ENCODE results near the gene HSD17B2. TPM values are rescaled to one million over a fixed set of nuclear protein-coding genes. Genes with fewer than 3 reads are reported as not detected.

The HSD17B2 gene
- total and polyA plus RNA-seq, 2 of the 4 experiments (the other 2 are of a cell fraction), result 0.12 to 0.18 TPM

- peaks cover 3% of the 10 kb centered on the region; the same call in 1 of the 2 replicates for H3K9me1 ChIP-seq (ENCODE audit: insufficient read depth, low read length)
- peak overlapping the region; percentile 12 to 34; a peak in 3 of 4 replicates for H4K8ac ChIP-seq (ENCODE audit: low read depth in 2 of 2, low read length in 2 of 2)
- H3K4ac ChIP-seq (ENCODE audit: low read depth, low read length), result peak overlapping the region; percentile 45; the same call in 1 of the 2 replicates
- peak overlapping the region; percentile 64; the same call in 1 of the 2 replicates for H2BK20ac ChIP-seq (ENCODE audit: low read depth, low read length)
- peak overlapping the region; percentile 66; the same call in 1 of the 2 replicates for H4K91ac ChIP-seq (ENCODE audit: insufficient read depth, low read depth, low read length)
- DNase-seq (no peak), ATAC-seq (ENCODE audit: low read depth) (no peak)
- intact Hi-C loops (cut with micrococcal nuclease) (loop anchor here (2.0 kb wide), 1 partner anchor 19 kb away; no protein-coding TSS in a partner anchor), dilution Hi-C loops (cut with HindIII; ENCODE audit: low sequenced_read_pairs, unreplicated experiment) (no loop called here), in situ Hi-C loops (cut with MboI; ENCODE audit: low sequenced_read_pairs) (no loop called here)
- no peaks in the 10 kb centered on the region for H4K20me1 ChIP-seq (ENCODE audit: insufficient read depth, low read length)
- POLR2A ChIA-PET (ENCODE audit: unreplicated experiment), result no interaction called here
- peak overlapping the region; percentile 95 for H3K27ac ChIP-seq (ENCODE audit: insufficient read depth, low read length)
- H3K9me3 ChIP-seq (ENCODE audit: control insufficient read depth, insufficient read depth, low read length), result no peaks in the 10 kb centered on the region
- CTCF ChIA-PET, result no interaction called here
- no peaks in the 10 kb centered on the region for H3K27me3 ChIP-seq (ENCODE audit: control insufficient read depth, insufficient read depth, low read length)
- H3K79me1 ChIP-seq (ENCODE audit: low read depth in 1 of 2, low read length in 2 of 2), result no peaks in the 10 kb centered on the region
- no TSS peak for BruUV-seq (replicated peaks)
- no peak overlapping the region for H3K4me3 ChIP-seq (ENCODE audit: insufficient read depth, low read depth, low read length)
- H2AK5ac ChIP-seq (ENCODE audit: low read depth, low read length), result peak overlapping the region; percentile 57
- H3K4me2 ChIP-seq (ENCODE audit: low read depth, low read length), result no peak overlapping the region
- no peak overlapping the region for H3K56ac ChIP-seq (ENCODE audit: extremely low read depth, insufficient read depth, low read length)
- H3K4me1 ChIP-seq (ENCODE audit: control insufficient read depth, insufficient read depth, low read length), result peaks cover 13% of the 10 kb centered on the region
- H4K5ac ChIP-seq (ENCODE audit: low read depth, low read length), result peak overlapping the region; percentile 98
- peak overlapping the region; percentile 79; the same call in 1 of the 2 replicates for H2BK120ac ChIP-seq (ENCODE audit: low read depth, low read length)
- no CpG with 5 or more reads among the region's 5 CpGs for WGBS, 2 experiments (ENCODE audit: extremely low coverage in 2 of 2, insufficient read length in 1 of 2)
- peak overlapping the region; percentile 56 for H2BK5ac ChIP-seq (ENCODE audit: low read depth, low read length, poor library complexity, severe bottlenecking)
- H3K36me3 ChIP-seq (ENCODE audit: control insufficient read depth, insufficient read depth, low read length), result no peaks in the 10 kb centered on the region
- TF ChIP-seq USF2 (IDR thresholded peaks at IDR 0.05; ENCODE audit: low read depth, low read length), result no peak
- no peak for TF ChIP-seq ELK1 (IDR thresholded peaks at IDR 0.05; ENCODE audit: borderline replicate concordance, low read depth, low read length)
- TF ChIP-seq CTCF (conservative IDR thresholded peaks at IDR 0.05; ENCODE audit: low read depth, low read length), result no peak
- TF ChIP-seq RAD21 (IDR thresholded peaks at IDR 0.05; ENCODE audit: low read length), result no peak
- no peak for TF ChIP-seq MXI1 (IDR thresholded peaks at IDR 0.05; ENCODE audit: borderline replicate concordance, low read depth, low read length)
- no peak for TF ChIP-seq CHD1 (IDR thresholded peaks at IDR 0.05; ENCODE audit: low read depth, low read length)
- TF ChIP-seq NFE2L2 (IDR thresholded peaks at IDR 0.05; ENCODE audit: low read depth, low read length), result no peak
- no peak for TF ChIP-seq MAFK (IDR thresholded peaks at IDR 0.05; ENCODE audit: low read depth, low read length)
- TF ChIP-seq RCOR1 (IDR thresholded peaks at IDR 0.05; ENCODE audit: insufficient replicate concordance, low read length), result no peak
- no peak for TF ChIP-seq CEBPB (IDR thresholded peaks at IDR 0.05; ENCODE audit: low read depth, low read length)
- TF ChIP-seq MAZ (IDR thresholded peaks at IDR 0.05; ENCODE audit: borderline replicate concordance, low read depth, low read length), result no peak
- no peak for TF ChIP-seq SMC3 (IDR thresholded peaks at IDR 0.05; ENCODE audit: low read depth, low read length)
- 0 out of 2 replicates have a peak overlapping the region, but pooled peaks have one; percentile 36 for H3K14ac ChIP-seq (replicated peaks; ENCODE audit: low read depth, low read length)
- H2AFZ ChIP-seq (replicated peaks; ENCODE audit: low read length, poor library complexity), result no peak overlapping the region
- peak overlapping the region; percentile 95 for H3K18ac ChIP-seq (ENCODE audit: low read depth, low read length)
- H3K23ac ChIP-seq (ENCODE audit: low read depth, low read length), result no peak overlapping the region
- H3K9ac ChIP-seq (ENCODE audit: low read depth, low read length), result peak overlapping the region; percentile 46; the same call in 1 of the 2 replicates
- peak overlapping the region; percentile 70; the same call in 1 of the 3 replicates for H2BK15ac ChIP-seq (ENCODE audit: low read depth, low read length)
- H2AK9ac ChIP-seq (replicated peaks; ENCODE audit: low read depth, low read length, poor library complexity), result no peak overlapping the region
These were observed 28.5 kb downstream of the HSD17B2 start for GRCh38 chr16:82063456-82064082.

All from IMR-90 (cell line).